GM21447 (cell line): ENCODE data around the gene XRCC4.
A peak's percentile ranks its signal among the peaks of the same experiment; 100 is the strongest.

Source experiments
- ATAC-seq: cut with Tn5 transposase; IDR thresholded peaks from one replicate; pipeline ENCODE4 v1.9.1; 2021; ENCODE audit not compliant: unreplicated experiment

XRCC4 gene

GRCh38 chr5:83071286-83072051, 5.9 kb upstream of the XRCC4 start:
- no peak for ATAC-seq

- ATAC-seq: no peak
Measured at GRCh38 chr5:83072966-83073365, 4.4 kb upstream of the XRCC4 start.

GRCh38 chr5:83077662-83078261, 415 bp downstream of the XRCC4 start:
- peak; percentile 9 for ATAC-seq

- no peak for ATAC-seq
Measured at GRCh38 chr5:83082750-83083149, 5.4 kb downstream of the XRCC4 start.

GRCh38 chr5:83084336-83084735, 7.0 kb downstream of the XRCC4 start:
- no peak for ATAC-seq

- no peak for ATAC-seq
Measured at GRCh38 chr5:83085106-83085505, 7.8 kb downstream of the XRCC4 start.

- ATAC-seq: no peak
Measured at GRCh38 chr5:83090169-83090568, 12.8 kb downstream of the XRCC4 start.

GRCh38 chr5:83092619-83093018, 15.3 kb downstream of the XRCC4 start:
- ATAC-seq: no peak

- ATAC-seq: no peak
Measured at GRCh38 chr5:83093692-83094091, 16.3 kb downstream of the XRCC4 start.

GRCh38 chr5:83095163-83095956, 18.0 kb downstream of the XRCC4 start:
- ATAC-seq: no peak

- ATAC-seq: no peak
Measured at GRCh38 chr5:83095957-83096539, 18.7 kb downstream of the XRCC4 start.

GRCh38 chr5:83096660-83097339, 19.5 kb downstream of the XRCC4 start:
- no peak for ATAC-seq

- ATAC-seq: no peak
Measured at GRCh38 chr5:83097689-83098231, 20.4 kb downstream of the XRCC4 start.

GRCh38 chr5:83099001-83099400, 21.7 kb downstream of the XRCC4 start:
- ATAC-seq: no peak

GRCh38 chr5:83099445-83099844, 22.1 kb downstream of the XRCC4 start:
- no peak for ATAC-seq

GRCh38 chr5:83101514-83101913, 24.2 kb downstream of the XRCC4 start:
- ATAC-seq: no peak

GRCh38 chr5:83102364-83102980, 25.1 kb downstream of the XRCC4 start:
- no peak for ATAC-seq

GRCh38 chr5:83104021-83104420, 26.7 kb downstream of the XRCC4 start:
- ATAC-seq: no peak

- ATAC-seq: no peak
Measured at GRCh38 chr5:83107692-83108420, 30.5 kb downstream of the XRCC4 start.

GRCh38 chr5:83109380-83109779, 32.0 kb downstream of the XRCC4 start:
- no peak for ATAC-seq
